Neural progenitor cell (in vitro differentiated cells): ENCODE results near the gene OR2F2.

Experiments
- EZH2 ChIP-seq: fragments of 200-600 bp; sonication (generic); IDR thresholded peaks from 2 replicates; pipeline ENCODE4 v1.6.1; 2017; ENCODE audit warnings: antibody characterized with exemption, mild to moderate bottlenecking, moderate library complexity
- EZH2phosphoT487 ChIP-seq: fragments of 200-600 bp; sonication (generic); IDR thresholded peaks from 2 replicates; pipeline ENCODE4 v1.6.1; 2017; ENCODE audit warnings: antibody characterized with exemption
- TF ChIP-seq, protein P1 (sequence below): fragments of 200-600 bp; sonication (generic); IDR thresholded peaks from 2 replicates; pipeline ENCODE4 v1.5.1; 2017; ENCODE audit warnings: antibody characterized with exemption, mild to moderate bottlenecking

DNA sequence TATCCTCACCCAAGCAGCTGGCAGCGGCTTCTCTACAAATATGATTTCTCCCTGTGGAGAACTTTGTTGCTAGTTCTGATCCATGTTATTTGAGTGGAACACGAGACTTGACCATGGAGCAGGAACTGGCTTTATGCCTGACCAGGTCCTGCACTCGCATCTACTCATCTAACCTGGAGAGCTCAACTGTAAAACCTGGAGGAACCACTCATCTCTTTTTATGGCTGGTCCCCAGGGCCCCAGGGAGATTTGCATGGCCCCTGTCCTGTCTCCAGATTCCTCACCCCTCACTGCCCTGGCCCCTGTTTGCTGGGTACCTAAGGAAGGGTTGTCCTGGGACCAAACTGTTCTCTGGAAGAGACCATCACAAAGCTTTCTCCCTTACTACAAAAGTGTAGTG, 49.1 kb upstream of the OR2F2 start:
- TF ChIP-seq, protein P1, sequence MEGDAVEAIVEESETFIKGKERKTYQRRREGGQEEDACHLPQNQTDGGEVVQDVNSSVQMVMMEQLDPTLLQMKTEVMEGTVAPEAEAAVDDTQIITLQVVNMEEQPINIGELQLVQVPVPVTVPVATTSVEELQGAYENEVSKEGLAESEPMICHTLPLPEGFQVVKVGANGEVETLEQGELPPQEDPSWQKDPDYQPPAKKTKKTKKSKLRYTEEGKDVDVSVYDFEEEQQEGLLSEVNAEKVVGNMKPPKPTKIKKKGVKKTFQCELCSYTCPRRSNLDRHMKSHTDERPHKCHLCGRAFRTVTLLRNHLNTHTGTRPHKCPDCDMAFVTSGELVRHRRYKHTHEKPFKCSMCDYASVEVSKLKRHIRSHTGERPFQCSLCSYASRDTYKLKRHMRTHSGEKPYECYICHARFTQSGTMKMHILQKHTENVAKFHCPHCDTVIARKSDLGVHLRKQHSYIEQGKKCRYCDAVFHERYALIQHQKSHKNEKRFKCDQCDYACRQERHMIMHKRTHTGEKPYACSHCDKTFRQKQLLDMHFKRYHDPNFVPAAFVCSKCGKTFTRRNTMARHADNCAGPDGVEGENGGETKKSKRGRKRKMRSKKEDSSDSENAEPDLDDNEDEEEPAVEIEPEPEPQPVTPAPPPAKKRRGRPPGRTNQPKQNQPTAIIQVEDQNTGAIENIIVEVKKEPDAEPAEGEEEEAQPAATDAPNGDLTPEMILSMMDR = no peak
- TF ChIP-seq EZH2 (no peak), EZH2phosphoT487 (no peak)
